Nephron progenitor cell (in vitro differentiated cells): ENCODE data around the gene CBLC.

Experiments
- DNase-seq: peaks from one replicate; pipeline ENCODE4 v3.0.0; 2021
- H3K27ac Mint-ChIP-seq: 2 replicates; pipeline ENCODE4 v1.8.0; 2021; ENCODE audit warnings: mild to moderate bottlenecking, moderate library complexity, mixed read lengths
- H3K27me3 Mint-ChIP-seq: 2 replicates; pipeline ENCODE4 v1.8.0; 2021; ENCODE audit warnings: mild to moderate bottlenecking, low read depth, mixed read lengths; ENCODE audit not compliant: poor library complexity
- H3K36me3 Mint-ChIP-seq: 2 replicates; pipeline ENCODE4 v1.8.0; 2021; ENCODE audit warnings: low read depth, mixed read lengths
- H3K4me1 Mint-ChIP-seq: 2 replicates; pipeline ENCODE4 v1.8.0; 2021; ENCODE audit warnings: mixed read lengths
- H3K4me3 Mint-ChIP-seq: 2 replicates; pipeline ENCODE4 v1.8.0; 2021; ENCODE audit warnings: mild to moderate bottlenecking, moderate library complexity, mixed read lengths
- H3K9me3 Mint-ChIP-seq: 2 replicates; pipeline ENCODE4 v1.8.0; 2021; ENCODE audit warnings: mild to moderate bottlenecking, moderate library complexity, mixed read lengths
- TF ChIP-seq, protein P1 (sequence below): fragments of 200-600 bp; sonication (generic); IDR thresholded peaks from 2 replicates; pipeline ENCODE4 v1.5.0; 2021; ENCODE audit warnings: antibody characterized with exemption

Gene CBLC

DNA sequence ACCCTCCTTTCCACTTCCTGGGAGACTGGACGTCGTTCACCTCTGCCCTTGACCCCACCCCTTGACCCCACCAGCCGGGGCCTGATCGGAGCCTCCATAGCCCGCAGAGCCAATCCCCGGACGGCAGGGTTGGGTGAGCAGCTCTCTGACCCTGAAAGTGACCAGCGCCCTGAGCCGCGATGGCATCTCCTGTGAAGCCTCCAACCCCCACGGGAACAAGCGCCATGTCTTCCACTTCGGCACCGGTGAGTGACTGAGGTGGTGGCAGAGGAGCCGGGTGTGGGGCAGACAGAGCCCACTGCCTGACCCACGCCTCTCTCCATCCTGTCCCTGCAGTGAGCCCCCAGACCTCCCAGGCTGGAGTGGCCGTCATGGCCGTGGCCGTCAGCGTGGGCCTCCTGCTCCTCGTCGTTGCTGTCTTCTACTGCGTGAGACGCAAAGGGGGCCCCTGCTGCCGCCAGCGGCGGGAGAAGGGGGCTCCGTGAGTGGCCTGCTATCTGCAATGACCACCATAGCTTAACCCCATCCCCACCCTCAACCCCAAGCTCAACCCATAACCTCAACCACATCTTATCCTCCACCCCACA lies 41.6 kb downstream of the CBLC start:
- no peak for DNase-seq
- H3K4me1 Mint-ChIP-seq, result peaks cover 67% of the 10 kb centered on the region
- H3K9me3 Mint-ChIP-seq, result no peaks in the 10 kb centered on the region
- no peak overlapping the region for H3K4me3 Mint-ChIP-seq
- H3K36me3 Mint-ChIP-seq, result peaks cover 9% of the 10 kb centered on the region
- no peak overlapping the region for H3K27ac Mint-ChIP-seq
- peaks cover 8% of the 10 kb centered on the region for H3K27me3 Mint-ChIP-seq
- TF ChIP-seq, protein P1, sequence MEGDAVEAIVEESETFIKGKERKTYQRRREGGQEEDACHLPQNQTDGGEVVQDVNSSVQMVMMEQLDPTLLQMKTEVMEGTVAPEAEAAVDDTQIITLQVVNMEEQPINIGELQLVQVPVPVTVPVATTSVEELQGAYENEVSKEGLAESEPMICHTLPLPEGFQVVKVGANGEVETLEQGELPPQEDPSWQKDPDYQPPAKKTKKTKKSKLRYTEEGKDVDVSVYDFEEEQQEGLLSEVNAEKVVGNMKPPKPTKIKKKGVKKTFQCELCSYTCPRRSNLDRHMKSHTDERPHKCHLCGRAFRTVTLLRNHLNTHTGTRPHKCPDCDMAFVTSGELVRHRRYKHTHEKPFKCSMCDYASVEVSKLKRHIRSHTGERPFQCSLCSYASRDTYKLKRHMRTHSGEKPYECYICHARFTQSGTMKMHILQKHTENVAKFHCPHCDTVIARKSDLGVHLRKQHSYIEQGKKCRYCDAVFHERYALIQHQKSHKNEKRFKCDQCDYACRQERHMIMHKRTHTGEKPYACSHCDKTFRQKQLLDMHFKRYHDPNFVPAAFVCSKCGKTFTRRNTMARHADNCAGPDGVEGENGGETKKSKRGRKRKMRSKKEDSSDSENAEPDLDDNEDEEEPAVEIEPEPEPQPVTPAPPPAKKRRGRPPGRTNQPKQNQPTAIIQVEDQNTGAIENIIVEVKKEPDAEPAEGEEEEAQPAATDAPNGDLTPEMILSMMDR, result no peak

DNA sequence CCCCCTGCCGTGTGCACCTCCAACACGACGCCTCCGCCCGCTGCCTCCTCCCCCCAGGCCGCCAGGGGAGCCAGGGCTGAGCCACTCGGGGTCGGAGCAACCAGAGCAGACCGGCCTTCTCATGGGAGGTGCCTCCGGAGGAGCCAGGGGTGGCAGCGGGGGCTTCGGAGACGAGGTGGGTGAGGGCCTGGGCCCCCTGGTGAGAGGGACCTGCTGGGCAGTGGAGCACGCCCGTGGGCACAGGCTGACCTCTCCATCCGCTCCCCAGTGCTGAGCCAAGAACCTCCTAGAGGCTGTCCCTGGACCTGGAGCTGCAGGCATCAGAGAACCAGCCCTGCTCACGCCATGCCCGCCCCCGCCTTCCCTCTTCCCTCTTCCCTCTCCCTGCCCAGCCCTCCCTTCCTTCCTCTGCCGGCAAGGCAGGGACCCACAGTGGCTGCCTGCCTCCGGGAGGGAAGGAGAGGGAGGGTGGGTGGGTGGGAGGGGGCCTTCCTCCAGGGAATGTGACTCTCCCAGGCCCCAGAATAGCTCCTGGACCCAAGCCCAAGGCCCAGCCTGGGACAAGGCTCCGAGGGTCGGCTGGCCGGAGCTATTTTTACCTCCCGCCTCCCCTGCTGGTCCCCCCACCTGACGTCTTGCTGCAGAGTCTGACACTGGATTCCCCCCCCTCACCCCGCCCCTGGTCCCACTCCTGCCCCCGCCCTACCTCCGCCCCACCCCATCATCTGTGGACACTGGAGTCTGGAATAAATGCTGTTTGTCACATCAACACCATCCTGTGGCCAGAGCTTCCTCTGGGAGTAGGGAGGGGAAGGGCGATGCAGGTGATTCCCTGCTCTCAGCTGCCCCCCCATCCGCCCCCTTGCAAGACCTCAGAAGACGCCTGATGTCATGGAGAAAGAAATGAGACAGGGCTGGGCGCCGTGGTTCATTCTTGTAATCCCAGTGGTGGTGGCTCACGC lies 43.2 kb downstream of the CBLC start:
- H3K9me3 Mint-ChIP-seq, result no peaks in the 10 kb centered on the region
- TF ChIP-seq, protein P1, result no peak
- H3K27me3 Mint-ChIP-seq, result peaks cover 18% of the 10 kb centered on the region
- H3K4me3 Mint-ChIP-seq, result no peak overlapping the region
- no peak overlapping the region for H3K27ac Mint-ChIP-seq
- peaks cover 58% of the 10 kb centered on the region for H3K4me1 Mint-ChIP-seq
- DNase-seq, result no peak
- H3K36me3 Mint-ChIP-seq, result no peaks in the 10 kb centered on the region

- TF ChIP-seq, protein P1, result no peak
- Mint-ChIP-seq H3K9me3 (no peaks in the 10 kb centered on the region), H3K27me3 (peaks cover 30% of the 10 kb centered on the region), H3K4me1 (peaks cover 62% of the 10 kb centered on the region), H3K27ac (peak overlapping the region; percentile 50), H3K4me3 (no peak overlapping the region), H3K36me3 (no peaks in the 10 kb centered on the region)
- no peak for DNase-seq
Measured at GRCh38 chr19:44822177-44822576, 44.5 kb downstream of the CBLC start.

GRCh38 chr19:44822670-44823372 lies 45.1 kb downstream of the CBLC start:
- TF ChIP-seq, protein P1, result no peak
- peaks cover 33% of the 10 kb centered on the region for H3K27me3 Mint-ChIP-seq
- H3K4me3 Mint-ChIP-seq, result peak overlapping the region; percentile 41
- H3K4me1 Mint-ChIP-seq, result peaks cover 60% of the 10 kb centered on the region
- no peaks in the 10 kb centered on the region for H3K9me3 Mint-ChIP-seq
- DNase-seq, result peak; percentile 66
- no peaks in the 10 kb centered on the region for H3K36me3 Mint-ChIP-seq
- H3K27ac Mint-ChIP-seq, result peak overlapping the region; percentile 50

DNA sequence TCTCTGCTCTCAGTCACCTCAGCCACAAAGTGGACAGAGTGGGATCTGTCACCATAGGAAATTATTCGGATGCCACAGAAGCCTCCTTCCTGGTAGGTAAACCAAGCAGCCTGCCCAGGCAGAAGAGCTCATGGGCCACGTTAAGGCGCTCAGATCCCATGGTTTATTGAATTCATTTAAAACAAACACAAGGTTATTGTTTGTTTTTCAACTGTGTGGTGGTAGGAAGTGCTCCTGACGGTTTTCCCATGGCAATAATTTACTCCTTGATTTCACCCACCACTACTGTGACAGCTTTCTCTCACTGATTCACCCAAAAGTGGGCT lies 45.6 kb downstream of the CBLC start:
- TF ChIP-seq, protein P1, result no peak
- H3K27me3 Mint-ChIP-seq, result peaks cover 33% of the 10 kb centered on the region
- DNase-seq, result no peak
- H3K4me3 Mint-ChIP-seq, result peak overlapping the region; percentile 41
- H3K9me3 Mint-ChIP-seq, result no peaks in the 10 kb centered on the region
- H3K4me1 Mint-ChIP-seq, result peaks cover 55% of the 10 kb centered on the region
- no peak overlapping the region for H3K27ac Mint-ChIP-seq
- H3K36me3 Mint-ChIP-seq, result no peaks in the 10 kb centered on the region
